B cell (primary cell): Measurements from ENCODE around the gene ABCA4.
"Not testable (repeated sequence)": the region's sequence is repeated elsewhere in the genome, so short reads cannot be mapped to it uniquely, and the experiment has no call there.

Experiments used
- CTCF ChIP-seq: fragments of 200-600 bp; IDR thresholded peaks from one replicate; pipeline ENCODE4 v1.8.0; 2022; ENCODE audit warnings: antibody characterized with exemption, mild to moderate bottlenecking
- EZH2 ChIP-seq: IDR thresholded peaks from 2 replicates; pipeline ENCODE4 v1.6.1; 2012; ENCODE audit warnings: borderline replicate concordance, low read depth, mild to moderate bottlenecking, moderate library complexity, low read length; ENCODE audit not compliant: insufficient read depth, poor library complexity, severe bottlenecking

- TF ChIP-seq CTCF, EZH2: not testable (repeated sequence)
Measured at GRCh38 chr1:93990477-93990876, 130.5 kb downstream of the ABCA4 start.
